Left hindlimb (tissue), 1 donor: ENCODE data around the gene ZFYVE1.
"Not testable (repeated sequence)": the region's sequence is repeated elsewhere in the genome, so short reads cannot be mapped to it uniquely, and the experiment has no call there.

Experiments
- DNase-seq: peaks from one replicate; pipeline ENCODE4 v3.0.0-alpha.2; 2018

The ZFYVE1 gene

DNA sequence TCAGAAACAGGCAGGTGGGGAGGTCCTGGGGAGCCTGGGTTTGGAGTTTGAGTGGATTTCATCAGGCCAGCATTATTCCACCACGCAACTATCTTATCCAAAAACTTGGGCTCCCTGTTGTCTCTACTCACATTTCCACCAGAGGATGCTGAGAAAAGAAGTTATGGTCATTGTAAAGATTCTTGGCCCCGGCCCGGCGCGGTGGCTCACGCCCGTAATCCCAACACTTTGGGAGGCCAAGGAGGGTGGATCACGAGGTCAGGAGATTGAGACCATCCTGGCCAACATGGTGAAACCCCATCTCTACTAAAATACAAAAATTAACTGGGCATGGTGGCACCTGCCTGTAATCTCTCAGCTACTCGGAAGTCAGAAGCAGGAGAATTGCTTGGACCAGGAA, 70.2 kb downstream of the ZFYVE1 start:
- not testable (repeated sequence) for DNase-seq

DNA sequence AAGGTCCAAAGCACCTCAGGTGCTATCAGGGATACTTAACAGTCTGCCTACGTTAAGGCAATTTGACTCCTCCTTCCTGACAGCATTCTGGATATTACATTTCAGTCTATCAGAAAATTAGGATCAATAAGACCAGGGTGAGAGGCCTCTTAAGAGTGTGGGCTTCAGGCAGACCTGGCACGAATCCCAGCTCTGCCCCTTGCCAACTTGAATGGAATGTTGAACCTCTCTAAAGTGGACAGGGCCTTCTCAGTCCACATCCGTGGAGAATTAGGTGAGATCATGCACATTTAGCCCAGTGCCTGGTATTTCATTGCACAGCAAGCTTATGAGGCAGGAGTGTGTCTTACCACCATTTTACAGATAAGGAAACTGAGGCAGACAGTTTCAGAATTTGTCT, 74.7 kb downstream of the ZFYVE1 start:
- no peak for DNase-seq

DNA sequence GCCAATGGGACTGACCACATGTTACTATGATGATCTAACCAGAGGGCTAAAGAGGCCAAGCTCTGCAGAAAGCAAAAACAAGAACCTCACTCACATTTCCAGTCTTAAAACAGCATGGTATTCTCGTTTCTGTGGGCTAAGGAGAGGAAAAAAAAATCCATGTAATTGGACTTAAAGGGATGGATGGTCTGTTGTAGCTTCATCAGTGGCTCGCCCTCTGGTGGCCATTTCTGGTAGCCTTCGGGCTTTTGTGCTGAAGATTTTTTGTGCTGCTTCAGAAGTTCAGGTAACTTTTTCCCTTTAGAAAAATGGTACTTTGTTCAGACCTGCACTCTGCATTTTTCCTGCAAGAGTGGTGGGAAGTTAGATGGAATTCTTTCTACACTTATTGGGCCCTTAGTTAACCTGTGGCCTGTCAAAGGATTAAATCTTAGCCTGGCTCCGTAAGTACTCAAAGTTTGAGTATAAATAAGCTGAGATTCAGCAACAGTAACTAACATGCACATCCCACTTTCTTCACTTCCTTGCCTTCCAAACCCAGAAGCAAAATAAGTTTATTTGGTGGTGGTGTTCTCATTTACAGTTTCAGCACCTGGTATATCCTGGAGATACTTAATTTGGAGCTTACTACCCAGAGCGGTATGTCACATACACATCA, 78.3 kb downstream of the ZFYVE1 start:
- no peak for DNase-seq

DNA sequence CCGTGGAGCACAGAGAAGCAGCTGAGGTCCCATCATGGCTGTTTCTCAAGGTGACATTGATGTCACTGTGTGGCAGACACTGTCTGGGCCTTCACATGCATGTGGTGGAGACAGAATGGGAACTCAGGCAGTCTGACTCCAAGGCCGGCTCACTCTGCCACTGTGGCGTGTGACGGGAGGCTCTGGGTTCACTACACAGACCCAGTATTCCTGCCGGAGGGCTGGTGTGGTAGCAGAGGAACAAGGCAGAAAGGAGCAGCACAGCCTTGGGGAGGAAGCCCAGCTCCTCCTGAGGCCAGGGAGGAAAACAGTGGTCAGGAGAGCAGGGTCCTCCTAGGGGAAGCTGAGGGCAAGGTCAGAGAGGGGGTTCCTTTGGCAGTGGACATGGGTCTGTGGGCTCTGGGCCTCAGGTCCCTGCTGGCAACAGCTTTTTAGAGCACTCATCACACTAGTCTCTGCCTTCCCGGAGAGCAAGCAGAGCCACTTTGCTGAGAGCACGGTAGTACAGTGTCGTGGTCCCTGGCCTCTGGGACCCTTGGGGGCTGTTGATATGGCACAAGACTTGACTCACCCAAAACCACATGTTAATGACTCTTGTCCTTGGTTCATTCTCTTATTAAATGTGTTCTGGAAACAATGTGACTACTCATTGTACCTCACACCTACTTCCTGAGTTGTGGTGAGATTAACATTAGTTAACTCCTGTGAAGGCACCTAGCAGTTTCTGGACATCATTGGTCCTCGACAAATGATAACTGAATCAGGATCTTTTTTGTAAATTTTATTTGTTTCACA, 79.3 kb downstream of the ZFYVE1 start:
- no peak for DNase-seq

DNA sequence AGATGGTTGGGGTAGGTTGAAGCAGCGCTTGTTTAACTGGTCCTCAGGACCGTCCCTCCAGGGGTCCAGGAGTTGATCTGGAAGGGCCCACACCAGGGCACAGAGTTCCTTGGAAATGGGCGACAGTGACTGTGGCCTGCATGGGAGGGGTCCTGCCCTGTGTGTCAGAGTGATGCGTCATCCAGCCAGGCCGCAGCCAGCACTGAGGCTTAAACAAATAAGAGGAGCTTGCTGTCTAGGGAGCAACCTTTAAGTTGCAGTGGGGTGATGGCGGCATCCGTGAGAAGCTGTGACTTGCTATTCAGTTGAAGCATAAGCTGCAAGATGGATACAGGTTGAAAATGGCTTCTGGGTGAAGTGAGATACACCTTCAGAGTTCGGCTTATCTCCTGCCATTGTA, 80.4 kb downstream of the ZFYVE1 start:
- no peak for DNase-seq

DNA sequence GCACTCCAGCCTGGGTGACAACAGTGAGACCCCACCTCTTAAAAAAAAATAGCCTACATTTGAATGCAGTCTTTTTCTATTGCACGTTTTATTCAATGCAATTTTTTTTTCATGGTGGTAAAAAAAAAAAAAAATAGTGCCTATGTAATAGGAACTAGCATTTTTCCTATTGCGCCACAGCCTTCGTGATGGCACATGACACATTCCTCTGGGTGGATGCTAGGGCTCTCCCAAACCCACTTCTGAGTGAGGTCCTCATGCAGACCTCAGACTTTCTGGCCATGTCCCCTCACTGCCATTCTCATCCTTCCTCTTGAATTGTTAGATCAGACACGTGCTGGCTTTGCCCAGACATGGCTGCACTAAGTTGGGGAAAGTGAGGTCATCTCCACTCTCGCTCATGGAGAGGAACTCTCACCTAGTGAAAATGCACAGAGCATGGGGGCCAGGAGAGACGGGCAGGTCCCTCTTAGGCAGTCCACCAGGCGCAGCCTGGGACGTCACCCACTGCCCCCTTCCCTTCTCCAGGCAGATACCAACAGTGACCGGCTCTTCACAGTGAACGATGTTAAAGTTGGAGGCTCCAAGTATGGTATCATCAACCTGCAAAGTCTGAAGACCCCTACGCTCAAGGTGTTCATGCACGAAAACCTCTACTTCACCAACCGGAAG, 81.4 kb downstream of the ZFYVE1 start:
- DNase-seq = no peak

DNA sequence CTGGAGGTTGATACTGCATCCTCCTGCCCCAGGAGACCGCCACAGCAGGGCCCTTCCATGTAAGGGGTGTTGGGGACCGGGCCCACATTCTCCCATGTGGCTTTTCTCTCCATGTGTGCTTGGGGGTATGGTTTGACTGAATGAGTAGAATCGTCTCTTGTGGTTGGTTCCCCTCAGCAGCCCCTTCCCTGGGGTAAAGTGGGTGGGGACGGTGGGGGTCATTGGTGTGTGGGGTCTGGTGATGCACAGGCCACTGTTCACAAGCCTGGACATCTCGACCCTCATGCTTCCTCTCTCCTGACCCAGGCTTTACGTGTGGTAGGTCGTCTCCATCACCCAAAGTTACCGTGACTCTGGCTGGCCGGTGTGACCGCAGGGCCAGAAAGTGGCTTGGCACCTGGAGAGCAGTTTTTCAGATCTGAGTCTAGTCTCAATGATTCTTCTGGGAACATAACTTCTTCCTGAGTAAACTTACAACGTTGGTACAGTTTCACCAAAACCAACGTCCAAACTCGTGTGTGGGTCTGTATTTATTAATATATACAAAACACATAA, 83.0 kb downstream of the ZFYVE1 start:
- DNase-seq = no peak

DNA sequence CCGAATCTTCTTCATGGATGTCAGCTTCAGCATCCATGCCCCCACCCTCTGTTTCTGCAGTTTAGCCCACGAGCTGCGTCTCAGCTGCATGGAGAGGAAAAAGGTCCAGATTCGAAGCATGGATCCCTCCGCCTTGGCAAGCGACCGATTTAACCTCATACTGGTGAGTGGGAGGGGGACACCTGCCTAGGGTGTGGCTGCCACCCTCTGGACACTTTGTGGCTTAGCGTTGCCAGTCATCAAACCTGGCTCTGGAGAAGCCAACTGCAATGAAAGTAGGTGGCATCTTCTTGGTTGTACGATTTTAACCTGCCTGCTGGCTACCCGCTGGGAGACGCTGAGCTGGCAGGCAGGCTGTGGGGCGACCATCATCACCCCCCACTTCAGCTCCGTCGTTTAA, 84.0 kb downstream of the ZFYVE1 start:
- no peak for DNase-seq

DNA sequence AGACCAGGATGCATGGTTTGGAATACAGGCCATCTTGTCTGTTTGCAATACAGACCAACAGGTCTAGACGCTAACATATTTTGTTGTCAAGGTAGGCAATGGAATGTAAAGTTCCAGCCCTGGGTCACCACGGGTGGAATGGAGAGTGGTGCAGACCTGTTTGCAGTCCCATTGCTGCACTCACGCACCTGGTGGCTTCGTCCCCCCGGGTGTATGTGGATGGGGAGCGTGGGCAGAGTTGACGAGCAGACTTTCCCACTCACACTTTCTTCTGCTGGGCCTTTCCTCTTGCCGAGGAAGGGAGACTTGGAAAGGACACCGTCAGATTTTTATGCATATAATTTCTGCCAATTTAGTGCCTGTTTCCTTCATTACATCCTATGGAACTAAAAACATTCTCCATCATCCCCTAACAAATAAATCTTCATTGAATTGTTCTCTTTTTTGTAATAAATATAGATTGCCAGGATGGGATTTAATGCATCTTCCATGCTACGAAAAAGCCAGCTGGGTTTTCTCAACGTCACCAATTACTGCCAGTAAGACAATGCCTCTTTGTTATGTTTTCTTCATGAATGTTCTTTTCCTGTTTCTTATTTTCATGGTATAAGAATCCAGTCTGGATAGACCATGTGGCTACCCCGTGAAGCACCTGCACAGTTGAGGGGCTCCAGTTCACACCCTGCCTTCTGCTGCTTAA, 85.5 kb downstream of the ZFYVE1 start:
- no peak for DNase-seq

DNA sequence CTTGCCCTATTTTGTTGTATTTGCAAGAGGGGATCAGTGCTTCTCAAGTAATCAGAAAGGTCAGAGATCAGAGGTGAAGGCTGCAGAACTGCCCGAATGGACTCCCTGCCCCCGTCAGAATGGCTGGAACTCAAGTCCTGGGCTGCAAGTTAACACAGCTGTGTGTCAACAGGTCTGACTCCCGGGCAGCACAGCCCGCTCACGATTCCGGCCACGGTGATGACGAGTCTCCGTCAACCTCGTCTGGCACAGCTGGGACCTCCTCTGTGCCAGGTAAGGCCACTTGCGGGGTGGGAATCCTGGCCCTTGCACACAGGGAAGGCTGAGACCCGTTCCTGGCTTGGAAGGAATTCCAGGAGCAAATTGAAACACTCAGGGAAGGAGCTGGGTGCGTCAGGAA, 87.3 kb downstream of the ZFYVE1 start:
- DNase-seq = no peak

DNA sequence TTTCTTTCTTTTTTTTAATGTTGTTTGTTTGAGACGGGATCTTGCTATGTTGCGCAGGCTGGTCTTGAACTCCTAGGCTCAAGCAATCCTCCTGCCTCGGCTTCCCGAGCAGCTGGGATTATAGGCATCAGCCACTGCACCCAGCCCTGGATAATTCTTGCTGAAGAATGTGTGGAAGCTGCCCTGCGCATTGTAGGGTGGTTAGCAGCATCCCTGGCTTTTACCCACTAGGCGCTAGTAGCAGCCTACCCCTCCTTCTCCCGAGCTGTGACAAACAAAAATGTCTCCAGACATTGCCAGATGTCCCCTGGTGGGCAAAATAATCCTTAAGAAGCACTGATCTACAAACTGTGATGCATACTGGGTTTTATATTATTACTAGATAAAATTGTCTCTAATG, 94.0 kb downstream of the ZFYVE1 start:
- no peak for DNase-seq

DNA sequence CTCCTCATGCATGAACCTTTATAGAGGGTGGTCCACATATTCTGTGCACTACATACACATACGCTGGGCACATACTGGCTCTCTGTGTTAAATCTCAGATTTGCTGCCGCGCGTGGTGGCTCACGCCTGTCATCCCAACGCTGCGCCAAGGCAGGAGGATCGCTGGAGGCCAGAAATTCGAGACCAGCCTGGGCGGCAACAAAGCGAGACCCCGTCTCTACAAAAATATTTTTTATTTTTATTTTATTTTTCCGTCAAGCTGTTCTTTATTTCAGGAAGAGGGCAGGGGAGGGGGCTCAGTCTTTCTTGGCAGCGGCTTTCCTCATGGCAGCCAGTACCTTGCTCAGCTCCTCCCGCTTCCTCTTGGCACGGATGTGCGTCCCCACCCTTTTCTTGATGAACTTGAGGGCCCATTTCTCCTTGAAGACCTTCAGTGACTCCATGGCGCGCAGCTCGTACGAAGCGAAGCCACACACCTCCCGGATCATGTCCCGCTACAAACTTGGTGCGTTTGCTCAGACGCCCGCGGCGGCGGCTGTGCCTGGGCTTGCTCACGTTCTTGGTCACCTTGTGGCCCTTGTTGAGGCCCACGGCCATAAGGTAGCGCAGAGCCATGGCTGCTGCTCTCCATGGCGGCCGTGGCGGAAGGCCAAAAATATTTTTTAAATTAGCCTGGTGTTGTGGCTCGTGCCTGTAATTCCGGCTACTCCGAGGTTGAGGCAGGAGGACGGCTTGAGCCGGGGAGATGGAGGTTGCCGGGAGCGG, 97.4 kb downstream of the ZFYVE1 start:
- DNase-seq = no peak

DNA sequence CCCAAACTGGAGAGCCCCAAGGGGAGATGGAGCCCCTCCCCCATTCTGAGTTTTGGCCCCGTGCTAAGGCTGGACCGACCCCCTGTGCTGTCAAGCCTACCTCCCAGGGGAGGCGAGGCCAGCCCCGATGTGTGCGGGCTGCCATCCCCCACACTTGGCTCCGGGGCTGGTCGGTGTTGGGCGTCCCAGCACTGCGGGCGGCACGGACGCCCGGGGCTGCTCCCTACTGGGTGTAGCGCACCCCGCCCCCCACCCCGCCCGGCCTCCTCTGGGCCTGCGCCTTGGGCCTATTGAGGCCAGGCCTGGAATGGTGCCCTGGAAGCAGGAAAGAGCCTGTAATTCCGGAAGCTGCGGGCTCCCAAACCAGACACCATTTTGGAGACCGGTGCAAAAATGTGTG, 98.0 kb downstream of the ZFYVE1 start:
- no peak for DNase-seq

DNA sequence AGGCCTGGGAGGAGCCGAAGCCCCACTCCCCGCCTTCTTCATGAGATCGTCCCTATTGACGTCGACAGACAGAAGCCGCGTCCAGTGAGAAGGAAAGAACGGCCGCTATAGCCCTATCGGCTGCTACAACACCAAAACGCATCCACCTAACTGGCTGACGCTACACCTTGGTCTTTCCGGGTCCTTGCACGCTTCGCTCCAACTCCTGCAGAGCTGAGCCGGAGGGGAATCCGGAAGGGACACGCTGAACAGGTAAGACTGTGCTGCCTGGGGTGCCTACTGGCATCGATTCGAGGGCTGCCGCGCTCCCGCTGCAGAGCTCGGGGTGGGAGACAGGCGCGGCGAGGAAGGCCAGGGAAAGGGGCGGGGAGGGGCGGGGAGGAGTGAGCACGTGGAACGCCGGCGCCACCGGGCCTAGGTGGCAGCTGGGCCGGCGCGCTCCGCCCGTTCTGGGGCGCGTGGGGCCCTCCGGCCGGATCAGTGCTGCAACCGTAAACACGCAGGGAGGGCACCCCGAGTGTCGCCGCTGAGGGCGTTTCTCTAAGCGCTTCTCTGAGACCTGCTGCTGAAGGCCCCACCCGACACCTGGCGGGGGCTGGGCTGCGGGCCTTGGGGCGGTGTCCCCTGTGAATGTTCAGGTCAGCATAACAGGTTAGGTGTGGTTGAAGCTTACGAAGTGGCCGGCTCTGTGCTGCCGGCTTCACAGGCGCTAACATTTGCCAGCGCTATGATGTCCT, 100.4 kb downstream of the ZFYVE1 start, which contains the start of gene DCAF4:
TSS of gene DCAF4 (plus strand) at position 173 of the 737 bp plus-strand sequence. CDS start 11,515 bp downstream, outside the sequence.
- DNase-seq = peak; percentile 99

DNA sequence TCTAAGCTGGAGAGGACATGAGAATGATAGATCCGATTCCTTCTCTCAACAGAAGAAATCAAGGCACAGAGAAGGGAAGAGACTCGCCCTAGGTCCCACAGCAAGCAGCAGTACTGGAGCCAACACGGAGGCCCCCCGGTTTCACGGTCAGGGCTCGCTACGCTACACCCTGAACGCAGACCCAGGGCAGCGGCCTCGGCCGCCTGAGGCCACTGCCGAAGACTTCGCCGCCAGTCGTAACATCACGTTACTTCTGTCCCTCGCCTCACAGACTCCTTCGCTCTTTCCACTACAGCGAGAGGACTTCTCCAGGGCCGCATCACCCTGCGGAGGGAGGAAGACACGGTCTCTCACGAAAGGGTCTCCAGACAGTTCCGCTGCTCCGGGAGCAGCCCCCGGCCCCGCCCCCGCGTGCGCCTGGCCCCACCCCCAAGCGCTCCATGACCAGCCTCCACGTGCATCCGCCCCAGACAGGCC, 101.1 kb downstream of the ZFYVE1 start:
- no peak for DNase-seq

DNA sequence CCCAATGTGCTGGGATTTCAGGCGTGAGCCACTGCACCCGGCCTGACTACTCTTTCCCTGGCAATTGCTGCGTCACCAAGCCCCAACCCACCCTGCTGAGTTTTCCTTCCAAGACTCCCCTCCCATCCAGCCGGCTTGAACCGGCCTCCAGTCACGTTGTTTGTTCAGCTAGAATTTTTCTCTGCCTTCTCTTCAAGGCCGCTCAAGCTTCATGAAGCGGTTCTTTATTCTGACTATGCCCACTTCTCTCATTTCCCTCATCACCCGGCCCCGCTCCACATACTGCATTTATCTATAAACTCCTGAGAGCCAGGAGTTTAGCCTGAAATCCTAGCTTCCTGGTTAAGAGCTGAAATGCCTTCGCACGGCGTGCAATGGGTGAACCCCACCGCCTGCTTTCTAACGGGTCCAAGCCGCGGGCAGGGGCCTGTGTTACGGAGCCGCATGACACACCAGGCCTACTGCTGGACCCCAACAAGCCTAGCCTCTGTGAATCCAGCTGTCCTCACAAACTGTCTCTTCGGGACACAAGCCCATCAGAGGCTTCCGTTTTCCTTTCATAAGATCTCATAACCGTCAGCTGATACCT, 101.6 kb downstream of the ZFYVE1 start:
- DNase-seq = no peak

DNA sequence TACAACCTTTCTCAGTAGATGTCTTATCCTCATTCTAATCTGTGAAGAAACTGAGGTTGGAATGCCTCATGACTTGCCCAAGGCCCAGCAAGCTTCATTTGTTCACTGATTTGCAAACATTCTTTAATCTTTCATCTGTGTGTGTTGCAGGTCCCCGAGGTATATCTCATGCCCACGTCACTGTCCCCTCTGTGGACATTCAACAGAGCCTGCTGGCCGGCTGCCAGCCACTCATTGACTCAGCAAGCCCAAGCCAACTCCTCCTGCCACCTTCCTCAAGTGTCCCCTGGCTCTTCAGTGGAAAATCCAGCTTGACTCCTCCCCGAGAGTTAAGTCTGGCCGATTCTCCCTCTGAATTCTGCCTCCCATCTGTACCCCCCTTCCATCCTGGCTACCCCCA, 102.6 kb downstream of the ZFYVE1 start:
- DNase-seq = no peak

DNA sequence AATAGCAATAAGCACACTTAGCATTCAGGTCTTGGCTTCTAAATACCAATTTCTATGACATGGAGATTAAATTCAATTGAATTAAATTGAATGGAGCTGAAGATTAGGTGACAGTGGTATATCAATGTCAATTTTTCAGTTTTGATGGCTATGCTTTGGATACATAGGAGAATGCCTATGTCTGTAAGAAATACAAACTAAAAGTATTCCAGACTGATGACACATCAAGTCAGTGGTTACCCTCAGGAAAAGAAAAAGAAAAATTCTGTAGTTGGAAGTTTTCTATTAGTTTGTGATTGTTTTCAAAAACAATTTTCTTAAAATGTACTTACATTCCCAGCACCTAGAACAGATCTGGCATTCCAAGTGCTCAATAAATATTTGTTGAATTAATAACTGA, 105.5 kb downstream of the ZFYVE1 start:
- DNase-seq = no peak

DNA sequence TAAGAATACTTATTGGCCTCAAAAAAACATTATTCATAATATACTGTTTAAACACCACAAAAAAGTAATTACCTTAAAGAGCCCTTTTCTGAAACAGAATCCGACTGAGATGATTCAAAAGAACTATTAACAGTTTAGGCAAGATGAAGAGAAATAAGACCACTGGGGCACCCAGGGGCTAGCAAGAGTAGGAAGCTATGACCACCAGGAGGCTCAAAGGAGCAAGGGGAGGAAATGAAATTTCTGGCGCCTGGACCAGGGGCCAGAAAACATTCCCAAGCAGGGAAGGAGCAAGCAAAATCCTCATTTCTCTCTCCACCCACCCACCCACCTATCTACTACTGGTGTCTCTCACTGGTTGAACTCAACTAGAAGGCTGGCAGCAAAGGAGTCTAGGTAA, 106.9 kb downstream of the ZFYVE1 start:
- no peak for DNase-seq
